WTC11 (cell line): ENCODE data around the gene B3GALT5.

Experiments used
- CTCF ChIP-seq: fragments of 200-600 bp; IDR thresholded peaks from 2 replicates; pipeline ENCODE4 v1.8.0; 2022; ENCODE audit warnings: antibody characterized with exemption
- EMX1 ChIP-seq: fragments of 250-450 bp; sonication (Bioruptor Pico); IDR thresholded peaks from 2 replicates; pipeline ENCODE4 v1.8.0; 2021; ENCODE audit warnings: mild to moderate bottlenecking
- HMGXB4 ChIP-seq: sonication (generic); formaldehyde crosslinking; IDR thresholded peaks from 2 replicates; pipeline ENCODE4 v1.8.1; 2023; ENCODE audit warnings: mild to moderate bottlenecking, moderate library complexity, missing genetic modification reagents
- IRF1 ChIP-seq: sonication (generic); formaldehyde crosslinking; IDR thresholded peaks from 2 replicates; pipeline ENCODE4 v1.8.0; 2023; ENCODE audit warnings: missing genetic modification reagents
- NFYB ChIP-seq: sonication (generic); formaldehyde crosslinking; conservative IDR thresholded peaks from 2 replicates; pipeline ENCODE4 v1.8.0; 2022; ENCODE audit warnings: low read depth, missing genetic modification reagents

GRCh38 chr21:39564200-39564599, 48.5 kb upstream of the B3GALT5 start:
- TF ChIP-seq NFYB = no peak
- no peak for TF ChIP-seq IRF1 (CRISPR knock-in tag)
- TF ChIP-seq CTCF = no peak
- TF ChIP-seq HMGXB4 (CRISPR knock-in tag) = no peak
- no peak for TF ChIP-seq EMX1 (CRISPR knock-in tag)
